Stimulated activated effector memory CD8-positive, alpha-beta T cell treated with anti-CD3 and anti-CD28 coated beads, Interleukin-12 subunit alpha, Interleukin-12 subunit beta, amount 100 ng/mL, for 72 hours (primary cell): ENCODE results near the gene HOXD3.

ENCODE experiments used
- ATAC-seq: fragments of 150-1000 bp; cut with Tn5 transposase; 2 replicates; pipeline ENCODE4 v1.10.0; 2021
- DNase-seq, 2 donors: peaks; one replicate each; pipeline ENCODE4 v3.0.0; 2021 to 2022; ENCODE audit warnings: low spot score in 2 of 2
- H3K27ac Mint-ChIP-seq: one replicate; pipeline ENCODE4 v1.8.0; 2022; ENCODE audit warnings: mild to moderate bottlenecking, mixed read lengths
- H3K36me3 Mint-ChIP-seq: one replicate; pipeline ENCODE4 v1.8.0; 2022; ENCODE audit warnings: mild to moderate bottlenecking, mixed read lengths
- H3K4me1 Mint-ChIP-seq: one replicate; pipeline ENCODE4 v1.8.0; 2022; ENCODE audit warnings: mixed read lengths
- H3K4me3 Mint-ChIP-seq: one replicate; pipeline ENCODE4 v1.8.0; 2022; ENCODE audit warnings: mild to moderate bottlenecking, mixed read lengths
- H3K9me3 Mint-ChIP-seq: one replicate; pipeline ENCODE4 v1.8.0; 2022; ENCODE audit warnings: mixed read lengths

HOXD3 gene

DNA sequence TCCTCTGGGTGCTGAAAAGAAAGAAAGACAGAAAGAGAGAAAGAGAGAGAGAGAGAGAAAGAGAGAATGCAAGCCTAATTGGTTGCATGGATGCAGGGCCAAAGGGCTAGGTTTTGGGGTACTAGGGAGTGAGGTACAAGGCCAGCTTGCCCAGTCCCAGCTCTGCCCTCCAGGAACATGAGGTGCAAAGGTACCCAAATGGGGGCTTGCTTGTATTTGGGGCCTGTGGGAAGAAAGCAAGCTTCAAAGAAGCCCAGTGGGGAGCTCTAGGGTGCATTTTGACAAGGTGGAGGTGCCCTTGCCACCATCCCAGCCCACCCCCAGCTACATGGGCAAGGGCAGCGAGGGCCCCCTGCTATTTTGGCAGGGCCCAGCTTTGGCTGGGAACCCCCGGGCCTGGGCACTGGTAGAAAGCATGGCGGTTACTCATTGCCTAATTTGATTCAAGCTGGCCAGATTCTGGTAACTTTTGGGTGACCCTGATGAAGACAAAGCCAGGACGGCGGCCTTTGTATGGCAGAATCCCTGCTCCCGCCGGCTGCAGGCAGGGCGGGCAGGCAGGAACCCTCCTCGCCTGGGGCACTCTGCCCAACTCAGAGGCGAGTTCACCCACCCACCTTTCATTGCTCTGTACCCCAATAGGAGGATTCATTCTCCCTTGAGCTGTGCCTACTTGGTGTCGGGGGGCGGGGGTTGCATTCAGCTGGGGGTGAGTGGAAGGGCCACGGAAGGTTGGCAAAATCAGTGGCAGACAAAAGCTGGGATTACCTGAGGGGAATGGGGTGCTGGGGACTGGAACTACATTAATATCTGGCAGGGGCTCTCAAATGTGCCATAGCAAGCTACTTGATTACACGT is 6.3 kb upstream of the HOXD3 start:
- no peak for DNase-seq
- H3K4me1 Mint-ChIP-seq: peaks cover 5% of the 10 kb centered on the region
- H3K36me3 Mint-ChIP-seq: no peaks in the 10 kb centered on the region
- ATAC-seq: no peak
- H3K4me3 Mint-ChIP-seq: no peak overlapping the region
- no peak overlapping the region for H3K27ac Mint-ChIP-seq
- H3K9me3 Mint-ChIP-seq: no peaks in the 10 kb centered on the region

GRCh38 chr2:176151442-176152287 is 5.4 kb upstream of the HOXD3 start, which contains the start of gene HOXD4:
Gene HOXD4, plus strand, starts transcription at chr2:176151550. Its CDS starts 84 bp downstream, at chr2:176151634.
- Mint-ChIP-seq H3K9me3 (no peaks in the 10 kb centered on the region), H3K36me3 (no peaks in the 10 kb centered on the region), H3K4me3 (no peak within 1 kb of the TSS), H3K27ac (no peak within 1 kb of the TSS), H3K4me1 (peaks cover 5% of the 10 kb centered on the region)
- no peak for ATAC-seq
- DNase-seq: no peak

DNA sequence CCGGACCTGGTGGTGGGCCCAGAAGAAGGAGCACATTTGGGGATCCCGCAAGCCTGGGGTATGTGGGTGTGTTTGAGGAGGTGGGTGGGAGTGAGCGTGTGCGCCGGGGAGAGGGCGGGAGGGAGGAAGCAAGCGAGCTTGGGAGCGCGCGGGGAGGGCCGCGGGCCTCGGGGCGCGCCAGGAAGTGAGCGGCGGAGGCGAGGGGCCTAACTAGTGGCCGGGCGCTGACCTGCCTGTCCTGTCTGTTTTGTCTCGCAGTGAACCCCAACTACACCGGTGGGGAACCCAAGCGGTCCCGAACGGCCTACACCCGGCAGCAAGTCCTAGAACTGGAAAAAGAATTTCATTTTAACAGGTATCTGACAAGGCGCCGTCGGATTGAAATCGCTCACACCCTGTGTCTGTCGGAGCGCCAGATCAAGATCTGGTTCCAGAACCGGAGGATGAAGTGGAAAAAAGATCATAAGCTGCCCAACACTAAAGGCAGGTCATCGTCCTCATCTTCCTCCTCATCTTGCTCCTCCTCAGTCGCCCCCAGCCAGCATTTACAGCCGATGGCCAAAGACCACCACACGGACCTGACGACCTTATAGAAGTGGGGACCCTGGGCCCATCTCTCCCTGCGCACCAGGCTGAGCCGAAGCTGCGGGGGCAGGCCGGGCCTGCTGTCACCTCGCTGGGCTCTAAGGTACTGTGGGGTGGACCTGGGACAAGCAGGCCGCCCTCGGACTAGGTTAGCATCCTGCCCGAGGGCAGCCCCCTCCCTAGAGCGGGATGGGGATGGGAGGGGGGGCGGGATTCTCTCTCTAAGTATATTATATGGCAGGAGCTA is 4.5 kb upstream of the HOXD3 start:
- Mint-ChIP-seq H3K27ac (no peak overlapping the region), H3K4me1 (peaks cover 9% of the 10 kb centered on the region), H3K4me3 (no peak overlapping the region), H3K9me3 (no peaks in the 10 kb centered on the region), H3K36me3 (peaks cover 4% of the 10 kb centered on the region)
- DNase-seq: no peak
- no peak for ATAC-seq

- peaks cover 20% of the 10 kb centered on the region for H3K4me1 Mint-ChIP-seq
- H3K4me3 Mint-ChIP-seq: no peak overlapping the region
- no peaks in the 10 kb centered on the region for H3K9me3 Mint-ChIP-seq
- DNase-seq: no peak
- H3K27ac Mint-ChIP-seq: no peak overlapping the region
- H3K36me3 Mint-ChIP-seq: peaks cover 6% of the 10 kb centered on the region
- ATAC-seq: no peak
Measured at GRCh38 chr2:176154576-176155252, 2.4 kb upstream of the HOXD3 start.

- Mint-ChIP-seq H3K4me3 (no peak overlapping the region), H3K36me3 (peaks cover 6% of the 10 kb centered on the region), H3K4me1 (peaks cover 16% of the 10 kb centered on the region), H3K9me3 (no peaks in the 10 kb centered on the region), H3K27ac (no peak overlapping the region)
- ATAC-seq: no peak
- DNase-seq: no peak
Measured at GRCh38 chr2:176155356-176156044, 1.6 kb upstream of the HOXD3 start.

DNA sequence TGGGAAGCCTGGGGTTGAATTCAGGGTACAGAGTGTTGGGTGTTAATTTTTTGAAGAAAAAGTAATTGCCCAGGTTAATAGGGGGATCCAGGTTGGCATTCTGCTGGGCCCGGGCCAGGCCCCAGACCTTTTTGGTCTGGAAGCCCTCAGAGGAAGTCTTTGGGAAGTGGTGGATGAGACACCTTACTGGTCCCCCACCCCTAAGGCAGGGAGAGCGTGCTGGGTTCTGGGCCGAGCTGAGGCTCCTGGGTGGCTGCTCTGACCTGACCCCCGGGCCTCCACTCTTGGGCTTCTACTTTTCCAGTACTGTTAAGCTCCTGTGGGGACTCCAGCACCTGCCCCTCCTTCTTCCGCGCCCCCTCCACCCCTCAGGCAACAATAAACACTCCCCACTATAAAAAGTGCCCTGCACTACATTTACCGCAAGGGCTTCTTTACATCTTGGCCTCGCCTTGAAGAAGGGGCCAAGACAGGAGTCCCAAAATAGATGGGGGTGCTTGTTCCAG is 753 bp upstream of the HOXD3 start:
- peaks cover 6% of the 10 kb centered on the region for H3K36me3 Mint-ChIP-seq
- no peaks in the 10 kb centered on the region for H3K9me3 Mint-ChIP-seq
- DNase-seq (no peak), ATAC-seq (no peak)
- no peak overlapping the region for H3K27ac Mint-ChIP-seq
- no peak overlapping the region for H3K4me3 Mint-ChIP-seq
- peaks cover 20% of the 10 kb centered on the region for H3K4me1 Mint-ChIP-seq

DNA sequence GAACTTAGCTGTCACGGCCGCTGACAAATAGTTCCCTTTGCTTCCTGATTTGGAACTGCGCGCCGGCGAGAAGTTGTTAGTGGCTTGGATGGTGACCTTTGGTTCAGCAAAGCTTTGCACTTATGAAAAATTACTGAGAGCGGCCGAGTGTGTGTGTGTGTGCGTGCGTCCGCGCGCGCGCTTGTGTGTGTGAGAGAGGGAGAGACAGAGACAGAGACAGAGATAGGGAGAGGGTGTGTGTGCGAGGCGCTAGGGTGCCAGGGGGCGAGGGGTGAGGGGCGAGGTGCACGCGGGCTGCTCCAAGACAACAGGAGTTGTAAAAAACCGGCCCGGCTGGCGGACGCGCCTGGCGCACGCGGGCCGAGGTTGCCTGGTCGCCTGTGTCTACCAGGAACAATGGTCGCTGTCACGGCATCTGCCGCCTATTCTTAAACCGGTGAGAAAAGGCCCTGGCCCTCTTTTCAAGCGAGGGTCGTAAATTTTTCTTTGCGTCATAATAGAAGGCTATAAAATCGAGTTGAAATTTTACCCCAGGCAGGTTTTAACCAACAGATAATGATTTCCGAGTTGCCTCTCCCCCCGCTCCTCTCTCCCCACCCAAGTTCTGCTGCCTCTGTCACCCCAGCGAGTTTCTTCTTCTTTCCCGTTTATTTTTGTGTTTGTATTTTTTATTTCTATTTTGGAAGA is 535 bp downstream of the HOXD3 start:
- no peak for DNase-seq

GRCh38 chr2:176158186-176158591 is 1.1 kb downstream of the HOXD3 start:
- no peak for DNase-seq
- ATAC-seq: no peak
- peaks cover 21% of the 10 kb centered on the region for H3K4me1 Mint-ChIP-seq
- no peaks in the 10 kb centered on the region for H3K9me3 Mint-ChIP-seq
- peak overlapping the region; percentile 47 for H3K4me3 Mint-ChIP-seq
- peaks cover 6% of the 10 kb centered on the region for H3K36me3 Mint-ChIP-seq
- H3K27ac Mint-ChIP-seq: no peak overlapping the region

More for the DNA sequence above, 535 bp downstream of the HOXD3 start:
- Mint-ChIP-seq H3K27ac (no peak overlapping the region), H3K4me3 (peak overlapping the region; percentile 47), H3K9me3 (no peaks in the 10 kb centered on the region), H3K36me3 (peaks cover 6% of the 10 kb centered on the region), H3K4me1 (peaks cover 21% of the 10 kb centered on the region)
- ATAC-seq: no peak

DNA sequence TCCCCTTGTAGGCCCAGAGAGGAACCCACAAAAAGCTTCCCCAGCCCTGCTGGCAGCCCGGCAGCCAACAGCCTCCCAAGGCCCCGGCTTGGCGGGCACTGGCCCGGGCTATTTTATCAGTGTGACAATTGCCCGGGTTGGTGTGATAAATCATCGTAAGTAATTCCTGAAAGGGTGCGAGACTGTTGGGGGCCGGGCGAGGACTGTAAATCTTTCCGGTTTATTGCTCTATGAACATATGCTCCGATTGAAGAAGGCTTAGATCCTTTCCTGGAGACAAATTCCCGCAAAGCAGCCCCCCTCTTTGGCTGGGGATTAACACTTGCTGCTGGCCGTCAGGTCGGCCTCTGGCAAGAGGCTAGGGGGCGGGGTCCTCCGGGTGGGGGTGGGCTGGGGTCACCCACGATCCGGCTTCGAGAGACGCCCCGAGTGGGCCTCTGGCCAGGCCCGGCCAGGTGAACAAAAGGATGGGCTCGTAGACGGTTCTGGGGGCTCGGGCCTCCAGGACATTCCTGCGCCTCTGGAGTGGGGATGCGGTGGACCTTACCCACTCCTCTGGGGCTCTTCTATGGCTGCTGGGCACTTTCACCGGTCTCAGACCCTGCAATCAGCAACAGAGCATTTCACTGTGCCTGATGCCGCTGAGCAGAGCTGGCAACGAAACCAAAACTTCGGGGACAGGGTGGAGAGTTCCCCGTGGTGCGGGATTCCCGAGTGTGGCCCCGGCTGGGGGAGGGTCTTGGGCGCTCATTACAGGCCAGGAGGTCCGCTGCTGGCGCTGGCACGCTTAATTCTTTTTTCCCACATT is 2.0 kb downstream of the HOXD3 start:
- Mint-ChIP-seq H3K27ac (no peak overlapping the region), H3K9me3 (no peaks in the 10 kb centered on the region), H3K4me1 (peaks cover 27% of the 10 kb centered on the region), H3K4me3 (no peak overlapping the region), H3K36me3 (peaks cover 11% of the 10 kb centered on the region)
- ATAC-seq (no peak), DNase-seq (no peak)

- Mint-ChIP-seq H3K4me3 (no peak overlapping the region), H3K4me1 (peaks cover 31% of the 10 kb centered on the region)
Measured at GRCh38 chr2:176159663-176160250, 2.6 kb downstream of the HOXD3 start.

DNA sequence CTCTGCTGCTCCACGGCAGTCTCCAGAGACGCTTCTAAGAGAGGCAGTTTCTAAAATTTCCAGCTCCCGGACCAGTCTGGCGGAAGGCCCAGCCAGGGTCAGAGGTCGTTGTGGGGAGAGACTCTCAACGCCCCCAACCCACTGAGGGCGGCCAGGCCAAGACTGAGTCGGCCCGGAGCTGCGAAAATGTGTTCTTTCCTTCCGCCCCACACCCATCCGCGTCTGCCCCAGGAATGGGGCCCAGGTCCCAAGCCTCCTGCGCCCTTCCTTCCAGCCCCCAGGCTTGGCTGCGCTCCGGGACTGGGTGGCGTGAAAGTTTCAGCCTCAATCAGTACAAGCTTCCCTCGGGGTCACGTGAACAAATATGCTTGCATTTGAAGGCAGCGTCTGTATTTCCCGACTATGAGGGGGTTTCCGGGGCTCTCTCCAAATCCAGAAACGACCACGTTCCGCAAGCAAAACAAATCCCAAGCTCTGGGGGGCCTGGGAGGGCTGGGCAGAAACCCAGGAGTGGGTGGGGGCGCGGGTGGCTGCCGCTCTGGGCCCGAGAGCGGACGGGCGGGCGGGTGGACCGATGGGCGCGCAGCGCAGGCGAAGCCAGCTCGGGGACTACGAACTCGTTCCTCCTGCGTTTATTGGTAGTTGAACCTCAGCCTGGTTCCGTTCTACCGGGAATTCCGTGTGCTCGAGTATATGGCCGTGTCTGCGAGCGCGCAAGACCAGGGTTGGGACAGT is 3.3 kb downstream of the HOXD3 start:
- H3K36me3 Mint-ChIP-seq: peaks cover 16% of the 10 kb centered on the region
- no peak overlapping the region for H3K27ac Mint-ChIP-seq
- ATAC-seq: no peak
- no peaks in the 10 kb centered on the region for H3K9me3 Mint-ChIP-seq
- no peak overlapping the region for H3K4me3 Mint-ChIP-seq
- peaks cover 31% of the 10 kb centered on the region for H3K4me1 Mint-ChIP-seq
- no peak for DNase-seq

More at GRCh38 chr2:176159663-176160250, 2.6 kb downstream of the HOXD3 start:
- no peaks in the 10 kb centered on the region for H3K9me3 Mint-ChIP-seq
- no peak overlapping the region for H3K27ac Mint-ChIP-seq
- ATAC-seq (no peak), DNase-seq (peak in 1 of 2 donors; percentile 47)
- H3K36me3 Mint-ChIP-seq: peaks cover 16% of the 10 kb centered on the region
